HEK293 (cell line): ENCODE results near the gene NFXL1.

Source experiments
- CTCF ChIA-PET: fragments of 350-600 bp; formaldehyde crosslinking; extraction: SDS; loops from one replicate; lab custom pipeline; 2021; ENCODE audit warnings: antibody characterized with exemption; lab: Yijun Ruan, JAX
- POLR2A ChIA-PET: fragments of 300-600 bp; formaldehyde crosslinking; extraction: SDS; loops from one replicate; lab custom pipeline; 2020; ENCODE audit warnings: antibody characterized with exemption, inconsistent platforms; lab: Yijun Ruan, JAX
- H3K27ac ChIP-seq: fragments of 200-500 bp; sonication (Bioruptor generic); 2 replicates; pipeline ENCODE4 v1.5.1; 2014; ENCODE audit warnings: low read depth, low read length, control low read depth, inconsistent platforms; ENCODE audit errors: extremely low read depth
- H3K36me3 ChIP-seq, 2 experiments: fragments of 200-500 bp in 1 of 2; sonication (Bioruptor generic) in 1 of 2; 1 replicate in 1 of 2; 2 replicates in 1 of 2; pipeline ENCODE4 v1.5.1; 2014 to 2017; ENCODE audit warnings: inconsistent platforms in 2 of 2, low read length in 2 of 2; ENCODE audit not compliant: control insufficient read depth in 2 of 2, insufficient read depth in 1 of 2
- H3K4me1 ChIP-seq: fragments of 200-500 bp; sonication (Bioruptor generic); 2 replicates; pipeline ENCODE4 v1.5.1; 2014; ENCODE audit warnings: mild to moderate bottlenecking, low read length, inconsistent platforms; ENCODE audit not compliant: control insufficient read depth, insufficient read depth
- H3K4me3 ChIP-seq: 2 replicates; pipeline ENCODE4 v1.5.1; 2011; ENCODE audit warnings: low read depth, mild to moderate bottlenecking, control low read depth, low read length, moderate library complexity
- H3K9me3 ChIP-seq: fragments of 200-500 bp; sonication (Bioruptor generic); 2 replicates; pipeline ENCODE4 v1.5.1; 2014; ENCODE audit warnings: low read depth, low read length, inconsistent platforms; ENCODE audit not compliant: control insufficient read depth, insufficient read depth
- BCL6B ChIP-seq: fragments of 450-650 bp; formaldehyde crosslinking; IDR thresholded peaks from 2 replicates; pipeline ENCODE4 v1.5.1; 2017; ENCODE audit warnings: missing biosample characterization, missing genetic modification characterization
- HOXA7 ChIP-seq: sonication (generic); formaldehyde crosslinking; IDR thresholded peaks from 2 replicates; pipeline ENCODE4 v1.8.1; 2022; ENCODE audit warnings: missing genetic modification reagents, borderline replicate concordance
- INSM2 ChIP-seq: fragments of 450-650 bp; formaldehyde crosslinking; IDR thresholded peaks from 2 replicates; pipeline ENCODE4 v1.5.1; 2016; ENCODE audit warnings: missing biosample characterization, missing genetic modification characterization
- SP3 ChIP-seq: fragments of 450-650 bp; formaldehyde crosslinking; IDR thresholded peaks from 2 replicates; pipeline ENCODE4 v1.5.1; 2016; ENCODE audit warnings: missing biosample characterization, missing genetic modification characterization
- SP7 ChIP-seq: fragments of 450-650 bp; formaldehyde crosslinking; IDR thresholded peaks from 2 replicates; pipeline ENCODE4 v1.5.1; 2016; ENCODE audit warnings: missing biosample characterization, missing genetic modification characterization
- ZFP3 ChIP-seq: fragments of 450-650 bp; formaldehyde crosslinking; IDR thresholded peaks from 2 replicates; pipeline ENCODE4 v1.5.1; 2016; ENCODE audit warnings: low read depth, missing biosample characterization, missing genetic modification characterization
- ZNF629 ChIP-seq: fragments of 450-650 bp; formaldehyde crosslinking; IDR thresholded peaks from 2 replicates; pipeline ENCODE4 v1.5.1; 2017; ENCODE audit warnings: missing biosample characterization, missing genetic modification characterization
- TF ChIP-seq, protein P1 (sequence below): fragments of 450-650 bp; formaldehyde crosslinking; IDR thresholded peaks from 2 replicates; pipeline ENCODE4 v1.5.1; 2016; ENCODE audit warnings: missing biosample characterization, missing genetic modification characterization

The NFXL1 gene

DNA sequence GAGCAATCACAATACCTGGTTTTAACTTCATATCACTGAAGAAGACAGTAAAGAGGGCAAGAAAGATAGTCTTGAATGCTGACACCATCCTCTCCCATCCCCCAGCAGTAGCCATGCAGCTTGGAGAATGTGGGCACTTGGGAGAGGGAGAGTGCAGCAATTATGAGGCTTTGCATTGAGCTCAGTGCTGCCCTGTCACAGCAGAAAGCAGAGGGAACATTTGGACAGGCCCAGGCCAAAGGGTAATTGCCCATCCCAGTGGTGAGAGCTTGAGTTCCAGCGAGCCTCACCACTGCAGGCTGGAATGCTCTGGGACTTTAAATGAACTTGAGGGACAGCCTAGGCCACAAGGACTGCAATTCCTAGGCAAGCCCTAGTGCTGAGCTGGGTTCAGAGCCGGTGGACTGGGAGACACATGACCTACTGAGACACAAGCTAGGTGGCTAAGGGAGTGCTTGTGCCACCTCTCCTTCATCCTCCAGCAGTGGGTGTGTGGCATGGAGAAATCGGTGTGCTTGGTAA, 112.8 kb downstream of the NFXL1 start:
- CTCF ChIA-PET, result no interaction called here
- H3K9me3 ChIP-seq, result no peaks in the 10 kb centered on the region
- no peak overlapping the region for H3K4me3 ChIP-seq
- POLR2A ChIA-PET, result no interaction called here
- H3K4me1 ChIP-seq, result no peaks in the 10 kb centered on the region
- TF ChIP-seq HOXA7 (no peak), SP7 (tag by site-specific recombination) (no peak), ZNF629 (no peak), ZFP3 (tag by site-specific recombination) (no peak), INSM2 (tag by site-specific recombination) (no peak)
- TF ChIP-seq, protein P1, sequence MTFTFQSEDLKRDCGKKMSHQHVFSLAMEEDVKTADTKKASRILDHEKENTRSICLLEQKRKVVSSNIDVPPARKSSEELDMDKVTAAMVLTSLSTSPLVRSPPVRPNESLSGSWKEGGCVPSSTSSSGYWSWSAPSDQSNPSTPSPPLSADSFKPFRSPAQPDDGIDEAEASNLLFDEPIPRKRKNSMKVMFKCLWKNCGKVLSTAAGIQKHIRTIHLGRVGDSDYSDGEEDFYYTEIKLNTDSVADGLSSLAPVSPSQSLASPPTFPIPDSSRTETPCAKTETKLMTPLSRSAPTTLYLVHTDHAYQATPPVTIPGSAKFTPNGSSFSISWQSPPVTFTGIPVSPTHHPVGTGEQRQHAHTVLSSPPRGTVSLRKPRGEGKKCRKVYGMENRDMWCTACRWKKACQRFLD (tag by site-specific recombination), result no peak
- H3K27ac ChIP-seq, result no peak overlapping the region
- H3K36me3 ChIP-seq, result no peaks in the 10 kb centered on the region

- Histone ChIP-seq H3K36me3 (no peaks in the 10 kb centered on the region), H3K9me3 (no peaks in the 10 kb centered on the region), H3K27ac (no peak overlapping the region), H3K4me1 (no peaks in the 10 kb centered on the region), H3K4me3 (no peak overlapping the region)
- TF ChIP-seq SP3 (tag by site-specific recombination) (no peak), BCL6B (tag by site-specific recombination) (no peak)
- CTCF ChIA-PET, result interaction anchor here (0.5 kb wide), 1 partner anchor 37 kb away, joined by 3 read pairs; no protein-coding TSS in a partner anchor
- POLR2A ChIA-PET, result no interaction called here
Observed at GRCh38 chr4:47798165-47798564, 116.2 kb downstream of the NFXL1 start.
